Measurements from ENCODE around the gene HNRNPAB.
"Not testable (repeated sequence)": the region's sequence is repeated elsewhere in the genome, so short reads cannot be mapped to it uniquely, and the experiment has no call there.

The HNRNPAB gene

GRCh38 chr5:178230879-178231538 is 26.7 kb downstream of the HNRNPAB start:
- no peak for DNase-seq (ENCODE audit: low read depth)

- DNase-seq (ENCODE audit: low read depth) = no peak
These were observed 27.3 kb downstream of the HNRNPAB start for GRCh38 chr5:178231539-178232123.

GRCh38 chr5:178232124-178232919 is 28.0 kb downstream of the HNRNPAB start, which contains the start of gene PHYKPL:
Gene PHYKPL (minus strand): TSS chr5:178232802. CDS start chr5:178232550, 252 bp downstream.
- DNase-seq (ENCODE audit: low read depth) = peak; percentile 48

- no peak for DNase-seq (ENCODE audit: low read depth)
These were observed 28.6 kb downstream of the HNRNPAB start for GRCh38 chr5:178232920-178233429.

GRCh38 chr5:178234121-178234749 is 29.9 kb downstream of the HNRNPAB start:
- DNase-seq (ENCODE audit: low read depth) = no peak

- peak; percentile 52 for DNase-seq (ENCODE audit: low read depth)
These were observed 30.6 kb downstream of the HNRNPAB start for GRCh38 chr5:178234750-178235587.

GRCh38 chr5:178235588-178235974 is 31.2 kb downstream of the HNRNPAB start:
- DNase-seq (ENCODE audit: low read depth) = no peak

- DNase-seq (ENCODE audit: low read depth) = no peak
These were observed 31.8 kb downstream of the HNRNPAB start for GRCh38 chr5:178236126-178236525.

GRCh38 chr5:178236679-178237078 is 32.3 kb downstream of the HNRNPAB start:
- no peak for DNase-seq (ENCODE audit: low read depth)

- no peak for DNase-seq (ENCODE audit: low read depth)
These were observed 33.3 kb downstream of the HNRNPAB start for GRCh38 chr5:178237431-178238312.

GRCh38 chr5:178238313-178238635 is 33.9 kb downstream of the HNRNPAB start:
- no peak for DNase-seq (ENCODE audit: low read depth)

- DNase-seq (ENCODE audit: low read depth) = no peak
These were observed 34.6 kb downstream of the HNRNPAB start for GRCh38 chr5:178238711-178239592.

- not testable (repeated sequence) for DNase-seq (ENCODE audit: low read depth)
These were observed 35.4 kb downstream of the HNRNPAB start for GRCh38 chr5:178239626-178240301.

GRCh38 chr5:178240341-178240741 is 36.0 kb downstream of the HNRNPAB start:
- DNase-seq (ENCODE audit: low read depth) = no peak

GRCh38 chr5:178240766-178241165 is 36.4 kb downstream of the HNRNPAB start:
- DNase-seq (ENCODE audit: low read depth) = no peak

GRCh38 chr5:178241231-178241663 is 36.9 kb downstream of the HNRNPAB start:
- DNase-seq (ENCODE audit: low read depth) = no peak

GRCh38 chr5:178241688-178242231 is 37.4 kb downstream of the HNRNPAB start:
- DNase-seq (ENCODE audit: low read depth) = no peak

- no peak for DNase-seq (ENCODE audit: low read depth)
These were observed 38.1 kb downstream of the HNRNPAB start for GRCh38 chr5:178242416-178242815.

GRCh38 chr5:178244576-178244975 is 40.2 kb downstream of the HNRNPAB start:
- no peak for DNase-seq (ENCODE audit: low read depth)

Measured in stimulated activated CD4-positive, alpha-beta T cell treated with anti-CD3 and anti-CD28 coated beads, Interleukin-2, amount 100 ng/mL, for 4 hours (primary cell).